MM.1S (cell line): Measurements from ENCODE around the gene SLC38A10.

Experiments used
- DNase-seq: peaks from one replicate; pipeline ENCODE4 v3.0.0-alpha.2; 2015
- H2AFZ ChIP-seq: fragments of 300-600 bp; sonication (generic); 2 replicates; pipeline ENCODE4 v1.6.0; 2016; ENCODE audit warnings: antibody characterized with exemption, low read length
- H3F3A ChIP-seq: fragments of 300-600 bp; sonication (generic); 2 replicates; pipeline ENCODE4 v1.6.1; 2016; ENCODE audit warnings: mild to moderate bottlenecking, antibody characterized with exemption, low read length, moderate library complexity, mixed read lengths; ENCODE audit not compliant: insufficient read depth
- H3K27ac ChIP-seq: fragments of 300-600 bp; sonication (generic); 2 replicates; pipeline ENCODE4 v1.5.1; 2016; ENCODE audit warnings: mild to moderate bottlenecking, low read length
- H3K27me3 ChIP-seq: fragments of 300-600 bp; sonication (generic); replicated peaks from 2 replicates; pipeline ENCODE4 v1.6.0; 2016; ENCODE audit warnings: low read length; ENCODE audit not compliant: insufficient read depth
- H3K36me3 ChIP-seq: fragments of 300-600 bp; sonication (generic); replicated peaks from 2 replicates; pipeline ENCODE4 v1.6.1; 2016; ENCODE audit warnings: mild to moderate bottlenecking, low read length, mixed read lengths; ENCODE audit not compliant: insufficient read depth
- H3K4me1 ChIP-seq: fragments of 300-600 bp; sonication (generic); 2 replicates; pipeline ENCODE4 v1.6.1; 2016; ENCODE audit warnings: low read length, mixed read lengths
- H3K4me2 ChIP-seq: fragments of 300-600 bp; sonication (generic); 2 replicates; pipeline ENCODE4 v1.6.0; 2016; ENCODE audit warnings: low read depth, low read length
- H3K4me3 ChIP-seq: fragments of 300-600 bp; sonication (generic); 2 replicates; pipeline ENCODE4 v1.5.1; 2016; ENCODE audit warnings: low read length, mixed read lengths
- H3K79me2 ChIP-seq: fragments of 300-600 bp; sonication (generic); 2 replicates; pipeline ENCODE4 v1.6.1; 2016; ENCODE audit warnings: mixed run types, low read length, mixed read lengths
- H3K9ac ChIP-seq: fragments of 300-600 bp; sonication (generic); 2 replicates; pipeline ENCODE4 v1.6.1; 2016; ENCODE audit warnings: low read length, mixed read lengths
- H3K9me2 ChIP-seq: fragments of 300-600 bp; sonication (generic); replicated peaks from 2 replicates; pipeline ENCODE4 v1.6.1; 2016; ENCODE audit warnings: mild to moderate bottlenecking, low read length, mixed read lengths; ENCODE audit not compliant: insufficient read depth
- H3K9me3 ChIP-seq: fragments of 300-600 bp; sonication (generic); replicated peaks from 2 replicates; pipeline ENCODE4 v1.6.1; 2016; ENCODE audit warnings: mild to moderate bottlenecking, low read length, mixed read lengths; ENCODE audit not compliant: insufficient read depth
- H4K20me1 ChIP-seq: fragments of 300-600 bp; sonication (generic); 2 replicates; pipeline ENCODE4 v1.6.1; 2016; ENCODE audit warnings: mild to moderate bottlenecking, low read length, moderate library complexity, mixed read lengths; ENCODE audit not compliant: insufficient read depth
- EZH2 ChIP-seq: fragments of 300-600 bp; sonication (generic); optimal IDR thresholded peaks from 2 replicates; pipeline ENCODE3; 2017; ENCODE audit warnings: low read depth, mild to moderate bottlenecking, antibody characterized with exemption, low read length, mixed read lengths
- EZH2phosphoT487 ChIP-seq: fragments of 300-600 bp; sonication (generic); IDR thresholded peaks from 2 replicates; pipeline ENCODE4 v1.6.1; 2018; ENCODE audit warnings: antibody characterized with exemption, low read length
- TF ChIP-seq, protein P1 (sequence below): fragments of 300-600 bp; sonication (generic); IDR thresholded peaks from 2 replicates; pipeline ENCODE4 v1.5.1; 2016; ENCODE audit warnings: antibody characterized with exemption, low read length, mixed read lengths

The SLC38A10 gene

DNA sequence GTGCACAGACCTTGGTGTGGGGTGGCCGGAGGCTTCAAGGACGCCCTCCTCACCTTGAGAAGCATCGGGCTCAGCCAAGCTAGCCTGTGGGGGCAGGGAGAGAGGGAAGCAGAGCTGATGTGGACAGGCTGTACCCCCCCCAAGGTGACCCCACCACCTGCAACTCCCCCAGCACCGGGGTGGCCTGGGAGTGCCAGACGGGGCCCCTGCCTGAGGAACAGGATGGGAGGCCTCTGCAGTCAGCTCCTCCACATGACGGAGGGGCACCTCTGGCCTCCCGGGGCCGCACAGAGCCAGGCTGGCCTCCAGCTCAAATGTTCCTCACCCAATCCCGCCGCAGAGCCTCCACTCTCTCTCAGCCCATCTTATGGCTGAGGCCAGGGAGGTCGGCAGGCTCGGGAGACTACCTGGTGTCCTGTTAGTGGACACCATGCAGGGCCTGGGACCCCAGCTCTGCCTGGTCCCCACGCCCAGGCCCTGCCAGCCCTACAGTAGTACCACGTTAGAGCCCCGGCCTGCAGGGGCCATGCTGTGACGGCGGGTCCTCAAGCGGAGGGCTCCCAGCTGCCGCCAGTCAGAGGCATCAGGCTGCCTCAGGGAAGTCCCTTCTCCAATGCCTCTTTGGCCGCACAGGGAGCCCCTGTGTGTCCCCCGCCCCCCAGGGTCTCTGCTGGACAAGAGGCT is 19.4 kb upstream of the SLC38A10 start:
- H3F3A ChIP-seq = no peaks in the 10 kb centered on the region
- H3K4me2 ChIP-seq = no peak overlapping the region
- H3K79me2 ChIP-seq = no peaks in the 10 kb centered on the region
- H4K20me1 ChIP-seq = no peaks in the 10 kb centered on the region
- no peak overlapping the region for H2AFZ ChIP-seq
- H3K36me3 ChIP-seq = no peaks in the 10 kb centered on the region
- TF ChIP-seq, protein P1, sequence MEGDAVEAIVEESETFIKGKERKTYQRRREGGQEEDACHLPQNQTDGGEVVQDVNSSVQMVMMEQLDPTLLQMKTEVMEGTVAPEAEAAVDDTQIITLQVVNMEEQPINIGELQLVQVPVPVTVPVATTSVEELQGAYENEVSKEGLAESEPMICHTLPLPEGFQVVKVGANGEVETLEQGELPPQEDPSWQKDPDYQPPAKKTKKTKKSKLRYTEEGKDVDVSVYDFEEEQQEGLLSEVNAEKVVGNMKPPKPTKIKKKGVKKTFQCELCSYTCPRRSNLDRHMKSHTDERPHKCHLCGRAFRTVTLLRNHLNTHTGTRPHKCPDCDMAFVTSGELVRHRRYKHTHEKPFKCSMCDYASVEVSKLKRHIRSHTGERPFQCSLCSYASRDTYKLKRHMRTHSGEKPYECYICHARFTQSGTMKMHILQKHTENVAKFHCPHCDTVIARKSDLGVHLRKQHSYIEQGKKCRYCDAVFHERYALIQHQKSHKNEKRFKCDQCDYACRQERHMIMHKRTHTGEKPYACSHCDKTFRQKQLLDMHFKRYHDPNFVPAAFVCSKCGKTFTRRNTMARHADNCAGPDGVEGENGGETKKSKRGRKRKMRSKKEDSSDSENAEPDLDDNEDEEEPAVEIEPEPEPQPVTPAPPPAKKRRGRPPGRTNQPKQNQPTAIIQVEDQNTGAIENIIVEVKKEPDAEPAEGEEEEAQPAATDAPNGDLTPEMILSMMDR = no peak
- TF ChIP-seq EZH2 (no peak), EZH2phosphoT487 (no peak)
- no peak overlapping the region for H3K9ac ChIP-seq
- no peaks in the 10 kb centered on the region for H3K9me2 ChIP-seq
- peaks cover 98% of the 10 kb centered on the region for H3K27me3 ChIP-seq
- no peaks in the 10 kb centered on the region for H3K9me3 ChIP-seq
- no peaks in the 10 kb centered on the region for H3K4me1 ChIP-seq
- no peak overlapping the region for H3K4me3 ChIP-seq
- no peak for DNase-seq
- no peak overlapping the region for H3K27ac ChIP-seq

- no peak overlapping the region for H3K27ac ChIP-seq
- TF ChIP-seq, protein P1 = no peak
- no peak for TF ChIP-seq EZH2phosphoT487
- TF ChIP-seq EZH2 = no peak
- no peaks in the 10 kb centered on the region for H3F3A ChIP-seq
- no peaks in the 10 kb centered on the region for H3K9me2 ChIP-seq
- no peaks in the 10 kb centered on the region for H3K36me3 ChIP-seq
- H3K9ac ChIP-seq = no peak overlapping the region
- H3K79me2 ChIP-seq = no peaks in the 10 kb centered on the region
- no peaks in the 10 kb centered on the region for H4K20me1 ChIP-seq
- H3K4me3 ChIP-seq = no peak overlapping the region
- peaks cover 96% of the 10 kb centered on the region for H3K27me3 ChIP-seq
- H3K9me3 ChIP-seq = no peaks in the 10 kb centered on the region
- H2AFZ ChIP-seq = no peak overlapping the region
- no peak for DNase-seq
- H3K4me2 ChIP-seq = no peak overlapping the region
- H3K4me1 ChIP-seq = no peaks in the 10 kb centered on the region
Observed at GRCh38 chr17:81313776-81314397, 18.8 kb upstream of the SLC38A10 start.

- H3K9me2 ChIP-seq = no peaks in the 10 kb centered on the region
- no peaks in the 10 kb centered on the region for H3K36me3 ChIP-seq
- H3K9ac ChIP-seq = no peak overlapping the region
- no peaks in the 10 kb centered on the region for H3K4me1 ChIP-seq
- DNase-seq = no peak
- peaks cover 95% of the 10 kb centered on the region for H3K27me3 ChIP-seq
- TF ChIP-seq EZH2 = no peak
- TF ChIP-seq, protein P1 = no peak
- no peak for TF ChIP-seq EZH2phosphoT487
- H3K9me3 ChIP-seq = no peaks in the 10 kb centered on the region
- H3K27ac ChIP-seq = no peak overlapping the region
- no peaks in the 10 kb centered on the region for H3F3A ChIP-seq
- H3K4me3 ChIP-seq = no peak overlapping the region
- H3K4me2 ChIP-seq = no peak overlapping the region
- H2AFZ ChIP-seq = no peak overlapping the region
- no peaks in the 10 kb centered on the region for H4K20me1 ChIP-seq
- H3K79me2 ChIP-seq = no peaks in the 10 kb centered on the region
Observed at GRCh38 chr17:81312624-81313325, 17.7 kb upstream of the SLC38A10 start.
